GM21619 (cell line): ENCODE measurements around the gene MGAT3.
"Not testable (repeated sequence)": the region's sequence is repeated elsewhere in the genome, so short reads cannot be mapped to it uniquely, and the experiment has no call there.

Experiments
- ATAC-seq: cut with Tn5 transposase; IDR thresholded peaks from one replicate; pipeline ENCODE4 v1.9.1; 2021; ENCODE audit not compliant: unreplicated experiment

Gene MGAT3

GRCh38 chr22:39508393-39508792, 51.6 kb downstream of the MGAT3 start:
- no peak for ATAC-seq

- no peak for ATAC-seq
Observed at GRCh38 chr22:39510529-39511149, 53.8 kb downstream of the MGAT3 start.

GRCh38 chr22:39511226-39511625, 54.4 kb downstream of the MGAT3 start:
- no peak for ATAC-seq

GRCh38 chr22:39512026-39512425, 55.2 kb downstream of the MGAT3 start:
- ATAC-seq, result no peak

- no peak for ATAC-seq
Observed at GRCh38 chr22:39513791-39514190, 57.0 kb downstream of the MGAT3 start.

GRCh38 chr22:39514373-39514973, 57.7 kb downstream of the MGAT3 start:
- ATAC-seq, result no peak

- ATAC-seq, result no peak
Observed at GRCh38 chr22:39515266-39516050, 58.6 kb downstream of the MGAT3 start.

- no peak for ATAC-seq
Observed at GRCh38 chr22:39517470-39517869, 60.7 kb downstream of the MGAT3 start.

GRCh38 chr22:39518144-39518786, 61.5 kb downstream of the MGAT3 start:
- ATAC-seq, result no peak

GRCh38 chr22:39518996-39519680, 62.3 kb downstream of the MGAT3 start:
- ATAC-seq, result no peak

- ATAC-seq, result peak; percentile 73
Observed at GRCh38 chr22:39519681-39520225, 62.9 kb downstream of the MGAT3 start.

GRCh38 chr22:39520226-39521105, 63.7 kb downstream of the MGAT3 start, which contains the start of gene ATF4:
ATF4 (plus strand) TSS chr22:39520562; CDS start chr22:39521446, 884 bp downstream.
- peak; percentile 36 for ATAC-seq

GRCh38 chr22:39521106-39521885, 64.5 kb downstream of the MGAT3 start:
- not testable (repeated sequence) for ATAC-seq

GRCh38 chr22:39522091-39522490, 65.3 kb downstream of the MGAT3 start:
- not testable (repeated sequence) for ATAC-seq

- ATAC-seq, result no peak
Observed at GRCh38 chr22:39522567-39523300, 65.9 kb downstream of the MGAT3 start.

GRCh38 chr22:39524089-39524752, 67.4 kb downstream of the MGAT3 start:
- ATAC-seq, result no peak

- ATAC-seq, result no peak
Observed at GRCh38 chr22:39524753-39525657, 68.2 kb downstream of the MGAT3 start.
